ENCODE results near the gene P3H3. TPM values are rescaled to one million over a fixed set of nuclear protein-coding genes. Genes with fewer than 3 reads are reported as not detected.

Gene P3H3
- total and polyA plus RNA-seq, 2 donors (not counting 3 experiments of a cell fraction or from before 2014, with no cell fraction given) = 75.9 to 76.5 TPM

GRCh38 chr12:6817098-6817497, 11.1 kb upstream of the P3H3 start:
- intact Hi-C loops (cut with micrococcal nuclease) = no loop called here
- Histone ChIP-seq H3K9ac (replicated peaks; ENCODE audit: extremely low read depth, insufficient read depth, low read length) (no peak overlapping the region), H3K79me2 (ENCODE audit: control insufficient read depth, insufficient read depth, low read length) (no peaks in the 10 kb centered on the region), H3K27ac (ENCODE audit: insufficient read depth, low read depth, low read length) (no peak overlapping the region), H2AFZ (ENCODE audit: low read depth, low read length) (no peak overlapping the region), H3K9me1 (replicated peaks; ENCODE audit: control insufficient read depth, extremely low read depth, insufficient read depth, low read length) (no peaks in the 10 kb centered on the region), H3K4me3 (replicated peaks in 1 of 3; ENCODE audit: insufficient read depth in 1 of 3, low read depth in 1 of 3, low read length in 3 of 3) (no peak overlapping the region), H3K9me3 (replicated peaks; ENCODE audit: control insufficient read depth, insufficient read depth, low read length) (no peaks in the 10 kb centered on the region), H3K36me3 (ENCODE audit: control insufficient read depth in 2 of 2, extremely low read depth in 1 of 2, insufficient read depth in 2 of 2, low read length in 2 of 2) (no peaks in the 10 kb centered on the region), H3K4me2 (ENCODE audit: insufficient read depth, low read length) (no peak overlapping the region), H3K27me3 (ENCODE audit: control insufficient read depth in 2 of 2, insufficient read depth in 2 of 2, low read length in 2 of 2) (peaks cover 0 to 2% of the 10 kb centered on the region in 2 experiments), H3K4me1 (ENCODE audit: control insufficient read depth, extremely low read depth, insufficient read depth, low read length) (peaks cover 11% of the 10 kb centered on the region), H4K20me1 (replicated peaks; ENCODE audit: control insufficient read depth, extremely low read depth, insufficient read depth, low read length) (no peaks in the 10 kb centered on the region)
- ChIA-PET POLR2A (no interaction called here), CTCF (interaction anchor here (1.0 kb wide), 1 partner anchor 64 kb away, joined by 3 read pairs; the partner anchor contains the start of gene MLF2)
- DNase-seq (ENCODE audit: low read depth, low spot score) (no peak), FAIRE-seq (no peak)
- dilution Hi-C loops (cut with MboI; ENCODE audit: extremely low pct_ligation_motif_present, low sequenced_read_pairs) = no loop called here
- TF ChIP-seq EZH2 (IDR thresholded peaks at IDR 0.05; ENCODE audit: borderline replicate concordance, low read depth, low read length, severe bottlenecking) (no peak), POLR2A (IDR thresholded peaks at IDR 0.05; ENCODE audit: low read depth, low read length) (no peak), MAX (IDR thresholded peaks at IDR 0.05; ENCODE audit: insufficient read depth, insufficient read length) (no peak)
- no TSS peak for BruUV-seq (replicated peaks)

GRCh38 chr12:6817662-6818157, 10.5 kb upstream of the P3H3 start:
- no peaks in the 10 kb centered on the region for H3K9me3 ChIP-seq (replicated peaks; ENCODE audit: control insufficient read depth, insufficient read depth, low read length)
- peaks cover 3 to 5% of the 10 kb centered on the region in 2 experiments for H3K27me3 ChIP-seq (ENCODE audit: control insufficient read depth in 2 of 2, insufficient read depth in 2 of 2, low read length in 2 of 2)
- H2AFZ ChIP-seq (ENCODE audit: low read depth, low read length) = no peak overlapping the region
- no peak overlapping the region for H3K4me3 ChIP-seq (replicated peaks in 1 of 3; ENCODE audit: insufficient read depth in 1 of 3, low read depth in 1 of 3, low read length in 3 of 3)
- DNase-seq (ENCODE audit: low read depth, low spot score) (no peak), FAIRE-seq (no peak)
- no peak overlapping the region for H3K4me2 ChIP-seq (ENCODE audit: insufficient read depth, low read length)
- dilution Hi-C loops (cut with MboI; ENCODE audit: extremely low pct_ligation_motif_present, low sequenced_read_pairs) (no loop called here), intact Hi-C loops (cut with micrococcal nuclease) (no loop called here)
- no peak overlapping the region for H3K9ac ChIP-seq (replicated peaks; ENCODE audit: extremely low read depth, insufficient read depth, low read length)
- no peaks in the 10 kb centered on the region for H3K79me2 ChIP-seq (ENCODE audit: control insufficient read depth, insufficient read depth, low read length)
- H3K27ac ChIP-seq (ENCODE audit: insufficient read depth, low read depth, low read length) = no peak overlapping the region
- H3K4me1 ChIP-seq (ENCODE audit: control insufficient read depth, extremely low read depth, insufficient read depth, low read length) = peaks cover 12% of the 10 kb centered on the region
- H3K36me3 ChIP-seq (ENCODE audit: control insufficient read depth in 2 of 2, extremely low read depth in 1 of 2, insufficient read depth in 2 of 2, low read length in 2 of 2) = no peaks in the 10 kb centered on the region
- BruUV-seq (replicated peaks) = no TSS peak
- CTCF ChIA-PET = no interaction called here
- no peaks in the 10 kb centered on the region for H4K20me1 ChIP-seq (replicated peaks; ENCODE audit: control insufficient read depth, extremely low read depth, insufficient read depth, low read length)
- no peak for TF ChIP-seq JUN (IDR thresholded peaks at IDR 0.05; ENCODE audit: borderline replicate concordance, insufficient read depth, insufficient read length, low read depth)
- TF ChIP-seq FOS (IDR thresholded peaks at IDR 0.05; ENCODE audit: borderline replicate concordance, insufficient read depth, low read length) = no peak
- no peak for TF ChIP-seq GATA2 (IDR thresholded peaks at IDR 0.05; ENCODE audit: insufficient read depth, insufficient read length, low read depth, low read length)
- no peak for TF ChIP-seq POLR2A (IDR thresholded peaks at IDR 0.05; ENCODE audit: low read depth, low read length)
- TF ChIP-seq POLR2AphosphoS5 (IDR thresholded peaks at IDR 0.05; ENCODE audit: insufficient read depth, low read depth, low read length) = no peak
- TF ChIP-seq MAX (IDR thresholded peaks at IDR 0.05; ENCODE audit: insufficient read depth, insufficient read length) = no peak
- TF ChIP-seq CTCF (IDR thresholded peaks at IDR 0.05; ENCODE audit: extremely low read depth in 1 of 2, insufficient read depth in 1 of 2, low read depth in 1 of 2, low read length in 2 of 2) = no peak
- TF ChIP-seq EZH2 (IDR thresholded peaks at IDR 0.05; ENCODE audit: borderline replicate concordance, low read depth, low read length, severe bottlenecking) = no peak
- TF ChIP-seq MYC (IDR thresholded peaks at IDR 0.05; ENCODE audit: low read depth, low read length) = no peak
- POLR2A ChIA-PET = no interaction called here
- no peaks in the 10 kb centered on the region for H3K9me1 ChIP-seq (replicated peaks; ENCODE audit: control insufficient read depth, extremely low read depth, insufficient read depth, low read length)

All from endothelial cell of umbilical vein (primary cell).